H9 (cell line): Measurements from ENCODE around the gene ASIC1. TPM values are rescaled to one million over a fixed set of nuclear protein-coding genes. Genes with fewer than 3 reads are reported as not detected.

ENCODE experiments used
- DNase-seq: peaks from one replicate; pipeline ENCODE4 v3.0.0-alpha.2; 2017
- H2AFZ ChIP-seq: one replicate; pipeline ENCODE4 v1.6.1; 2013; ENCODE audit warnings: mild to moderate bottlenecking, low read length, control low read depth, moderate library complexity
- H2AK5ac ChIP-seq: 2 replicates; pipeline ENCODE4 v1.6.1; 2013; ENCODE audit warnings: low read length, control low read depth, mixed read lengths; ENCODE audit not compliant: insufficient read length
- H2BK120ac ChIP-seq: one replicate; pipeline ENCODE4 v1.6.1; 2013; ENCODE audit warnings: low read depth, mild to moderate bottlenecking, low read length, control low read depth, inconsistent platforms; ENCODE audit not compliant: poor library complexity, severe bottlenecking
- H2BK12ac ChIP-seq: 2 replicates; pipeline ENCODE4 v1.6.1; 2013; ENCODE audit warnings: low read length, control low read depth, mixed read lengths, low read depth; ENCODE audit not compliant: insufficient read length
- H2BK15ac ChIP-seq: 2 replicates; pipeline ENCODE4 v1.6.1; 2013; ENCODE audit warnings: low read depth, low read length, control low read depth
- H2BK20ac ChIP-seq: one replicate; pipeline ENCODE4 v1.6.1; 2013; ENCODE audit warnings: low read depth, mild to moderate bottlenecking, low read length, control low read depth, inconsistent platforms; ENCODE audit not compliant: poor library complexity, severe bottlenecking
- H2BK5ac ChIP-seq: 2 replicates; pipeline ENCODE4 v1.6.1; 2013; ENCODE audit warnings: low read length, control low read depth, mixed read lengths; ENCODE audit not compliant: insufficient read length
- H3K14ac ChIP-seq: 2 replicates; pipeline ENCODE4 v1.6.1; 2013; ENCODE audit warnings: low read length, control low read depth; ENCODE audit not compliant: insufficient read depth
- H3K18ac ChIP-seq: 2 replicates; pipeline ENCODE4 v1.6.1; 2013; ENCODE audit warnings: low read depth, mild to moderate bottlenecking, mixed read lengths, low read length, control low read depth; ENCODE audit not compliant: insufficient read length
- H3K23ac ChIP-seq: 2 replicates; pipeline ENCODE4 v1.6.1; 2013; ENCODE audit warnings: low read length, control low read depth, mixed read lengths, low read depth; ENCODE audit not compliant: insufficient read length
- H3K23me2 ChIP-seq: 2 replicates; pipeline ENCODE4 v1.6.1; 2013; ENCODE audit warnings: low read depth, mild to moderate bottlenecking, mixed read lengths, low read length, control low read depth; ENCODE audit not compliant: insufficient read length, poor library complexity, severe bottlenecking
- H3K27ac ChIP-seq: 2 replicates; pipeline ENCODE4 v1.5.1; 2013; ENCODE audit warnings: low read length, control low read depth, mixed read lengths, low read depth; ENCODE audit not compliant: insufficient read length
- H3K27me3 ChIP-seq: 2 replicates; pipeline ENCODE4 v1.6.1; 2013; ENCODE audit warnings: low read length, control low read depth, inconsistent platforms; ENCODE audit not compliant: insufficient read depth
- H3K4ac ChIP-seq: 2 replicates; pipeline ENCODE4 v1.6.1; 2013; ENCODE audit warnings: low read depth, mild to moderate bottlenecking, control low read depth, inconsistent platforms, low read length, moderate library complexity
- H3K4me1 ChIP-seq: 2 replicates; pipeline ENCODE4 v1.6.1; 2013; ENCODE audit warnings: low read length, control low read depth, inconsistent platforms; ENCODE audit not compliant: insufficient read depth
- H3K4me2 ChIP-seq: 2 replicates; pipeline ENCODE4 v1.6.1; 2013; ENCODE audit warnings: low read length, control low read depth, mixed read lengths; ENCODE audit not compliant: insufficient read length, insufficient read depth
- H3K56ac ChIP-seq: 2 replicates; pipeline ENCODE4 v1.6.1; 2013; ENCODE audit warnings: low read depth, mild to moderate bottlenecking, mixed read lengths, low read length, control low read depth; ENCODE audit not compliant: insufficient read length
- H3K79me1 ChIP-seq: 2 replicates; pipeline ENCODE4 v1.6.1; 2013; ENCODE audit warnings: low read depth, mild to moderate bottlenecking, moderate library complexity, low read length, control low read depth, inconsistent platforms; ENCODE audit not compliant: insufficient read depth, poor library complexity, severe bottlenecking
- H3K79me2 ChIP-seq: 2 replicates; pipeline ENCODE4 v1.6.1; 2013; ENCODE audit warnings: low read length, control low read depth, inconsistent platforms; ENCODE audit not compliant: insufficient read depth
- H3K9ac ChIP-seq: 2 replicates; pipeline ENCODE4 v1.6.1; 2013; ENCODE audit warnings: low read length, control low read depth, mixed read lengths; ENCODE audit not compliant: insufficient read length; ENCODE audit errors: extremely low read depth
- H3K9me3 ChIP-seq: one replicate; pipeline ENCODE4 v1.6.1; 2013; ENCODE audit warnings: low read depth, low read length, inconsistent platforms; ENCODE audit not compliant: control insufficient read depth
- H3T11ph ChIP-seq: one replicate; pipeline ENCODE4 v1.6.1; 2013; ENCODE audit warnings: mild to moderate bottlenecking, low read length, control low read depth, inconsistent platforms
- H4K20me1 ChIP-seq: one replicate; pipeline ENCODE4 v1.6.1; 2013; ENCODE audit not compliant: control insufficient read depth, insufficient read length, insufficient read depth
- H4K5ac ChIP-seq: 2 replicates; pipeline ENCODE4 v1.6.1; 2013; ENCODE audit warnings: low read depth, mild to moderate bottlenecking, mixed read lengths, low read length, control low read depth; ENCODE audit not compliant: insufficient read length
- H4K8ac ChIP-seq: replicated peaks from 2 replicates; pipeline ENCODE4 v1.6.1; 2013; ENCODE audit warnings: low read length, control low read depth, mixed read lengths, low read depth; ENCODE audit not compliant: insufficient read length
- H4K91ac ChIP-seq: 2 replicates; pipeline ENCODE4 v1.6.1; 2013; ENCODE audit warnings: low read depth, mild to moderate bottlenecking, moderate library complexity, mixed read lengths, low read length, control low read depth; ENCODE audit not compliant: insufficient read length
- H3K27ac Mint-ChIP-seq, 3 experiments: 2 replicates in 2 of 3; 3 replicates in 1 of 3; pipeline ENCODE4 v1.8.0; 2020 to 2021; ENCODE audit warnings: mixed read lengths in 3 of 3, mild to moderate bottlenecking in 1 of 3, moderate library complexity in 1 of 3
- H3K27me3 Mint-ChIP-seq: 2 replicates; pipeline ENCODE4 v1.8.0; 2021; ENCODE audit warnings: low read depth, mild to moderate bottlenecking, moderate library complexity, mixed read lengths
- H3K36me3 Mint-ChIP-seq, 3 experiments: 2 replicates in 2 of 3; 3 replicates in 1 of 3; pipeline ENCODE4 v1.8.0; 2020 to 2021; ENCODE audit warnings: low read depth in 3 of 3, mixed read lengths in 3 of 3; ENCODE audit not compliant: insufficient read depth in 1 of 3
- H3K4me1 Mint-ChIP-seq, 2 experiments: 2 replicates each; pipeline ENCODE4 v1.8.0; 2020; ENCODE audit warnings: mixed read lengths in 2 of 2
- H3K4me3 Mint-ChIP-seq, 2 experiments: 2 replicates in 1 of 2; 3 replicates in 1 of 2; pipeline ENCODE4 v1.8.0; 2020 to 2021; ENCODE audit warnings: mild to moderate bottlenecking in 2 of 2, mixed read lengths in 2 of 2, moderate library complexity in 1 of 2
- H3K9me3 Mint-ChIP-seq, 2 experiments: 2 replicates in 1 of 2; 3 replicates in 1 of 2; pipeline ENCODE4 v1.8.0; 2020; ENCODE audit warnings: mild to moderate bottlenecking in 2 of 2, mixed read lengths in 2 of 2, moderate library complexity in 1 of 2
- CTCF ChIP-seq: fragments of 200-600 bp; sonication (generic); conservative IDR thresholded peaks from 3 replicates; pipeline ENCODE4 v1.8.0; 2021; ENCODE audit warnings: antibody characterized with exemption, mild to moderate bottlenecking
- WGBS: extraction: QIAGEN DNeasy Blood & Tissue Kit; methylation state at CpG from one replicate; pipeline ENCODE4 v1.1.7; 2013; ENCODE audit warnings: missing lambda C conversion rate, low lambda C conversion rate, mixed read lengths; ENCODE audit not compliant: insufficient read length; ENCODE audit errors: extremely low coverage; 5-methylcytosine and 5-hydroxymethylcytosine counted together
- total RNA-seq: library from RNA; stranded (reverse); gene quantifications from 2 replicates; pipeline ENCODE4 v1.2.1, GENCODE V29; 2021

The ASIC1 gene
- total RNA-seq, 1 experiment from 2014 or later = 3.9 TPM

GRCh38 chr12:50072198-50072907 is 15.0 kb downstream of the ASIC1 start:
- no peak overlapping the region for H2AK5ac ChIP-seq
- WGBS = no CpG with 5 or more reads among the region's 10 CpGs
- Mint-ChIP-seq H3K27me3 (peaks cover 2% of the 10 kb centered on the region; the same call in 1 of the 2 replicates), H3K36me3 (no peaks in the 10 kb centered on the region; a peak in 1 of 7 replicates), H3K4me3 (no peak overlapping the region), H3K9me3 (no peaks in the 10 kb centered on the region), H3K4me1 (peaks cover 26 to 36% of the 10 kb centered on the region in 2 experiments), H3K27ac (no peak overlapping the region)
- H3K9me3 ChIP-seq = no peaks in the 10 kb centered on the region
- no peak overlapping the region for H3T11ph ChIP-seq
- H2BK12ac ChIP-seq = no peak overlapping the region
- H3K27me3 ChIP-seq = no peaks in the 10 kb centered on the region
- H3K9ac ChIP-seq = no peak overlapping the region
- H2AFZ ChIP-seq = no peak overlapping the region
- no peak overlapping the region for H4K91ac ChIP-seq
- no peaks in the 10 kb centered on the region for H3K4me1 ChIP-seq
- no peak overlapping the region for H4K8ac ChIP-seq
- no peak overlapping the region for H2BK5ac ChIP-seq
- no peaks in the 10 kb centered on the region for H3K79me1 ChIP-seq
- H3K14ac ChIP-seq = peak overlapping the region; percentile 24; the same call in 1 of the 2 replicates
- H2BK120ac ChIP-seq = no peak overlapping the region
- no peaks in the 10 kb centered on the region for H3K23me2 ChIP-seq
- H3K4ac ChIP-seq = no peak overlapping the region
- no peak overlapping the region for H3K27ac ChIP-seq
- no peak overlapping the region for H3K23ac ChIP-seq
- DNase-seq = no peak
- no peaks in the 10 kb centered on the region for H4K20me1 ChIP-seq
- no peak overlapping the region for H3K56ac ChIP-seq
- H2BK15ac ChIP-seq = no peak overlapping the region
- TF ChIP-seq CTCF = no peak
- no peak overlapping the region for H4K5ac ChIP-seq
- no peak overlapping the region for H3K4me2 ChIP-seq
- H3K18ac ChIP-seq = no peak overlapping the region
- no peak overlapping the region for H2BK20ac ChIP-seq
- H3K79me2 ChIP-seq = no peaks in the 10 kb centered on the region
